Caki2 (cell line): ENCODE data around the gene PRDM11. TPM values are rescaled to one million over a fixed set of nuclear protein-coding genes. Genes with fewer than 3 reads are reported as not detected.

Source experiments
- DNase-seq: peaks from one replicate; pipeline ENCODE4 v3.0.0-alpha.2; 2015; ENCODE audit warnings: low read depth
- in situ Hi-C: cut with HindIII; loops from 2 replicates; pipeline ENCODE4 v1.10.0; 2016; ENCODE audit warnings: low sequenced_read_pairs, low pct_unique_long_range_greater_than_20kb, mixed read lengths
- total RNA-seq: library from RNA; depleted of rRNA; stranded (reverse); fragments of >200 nt; shearing (Covaris generic); gene quantifications from 2 replicates; pipeline ENCODE4 v1.2.3, GENCODE V29; 2014; ENCODE audit warnings: low replicate concordance

PRDM11 gene
- total RNA-seq, 1 experiment from 2014 or later: 6.0 TPM

DNA sequence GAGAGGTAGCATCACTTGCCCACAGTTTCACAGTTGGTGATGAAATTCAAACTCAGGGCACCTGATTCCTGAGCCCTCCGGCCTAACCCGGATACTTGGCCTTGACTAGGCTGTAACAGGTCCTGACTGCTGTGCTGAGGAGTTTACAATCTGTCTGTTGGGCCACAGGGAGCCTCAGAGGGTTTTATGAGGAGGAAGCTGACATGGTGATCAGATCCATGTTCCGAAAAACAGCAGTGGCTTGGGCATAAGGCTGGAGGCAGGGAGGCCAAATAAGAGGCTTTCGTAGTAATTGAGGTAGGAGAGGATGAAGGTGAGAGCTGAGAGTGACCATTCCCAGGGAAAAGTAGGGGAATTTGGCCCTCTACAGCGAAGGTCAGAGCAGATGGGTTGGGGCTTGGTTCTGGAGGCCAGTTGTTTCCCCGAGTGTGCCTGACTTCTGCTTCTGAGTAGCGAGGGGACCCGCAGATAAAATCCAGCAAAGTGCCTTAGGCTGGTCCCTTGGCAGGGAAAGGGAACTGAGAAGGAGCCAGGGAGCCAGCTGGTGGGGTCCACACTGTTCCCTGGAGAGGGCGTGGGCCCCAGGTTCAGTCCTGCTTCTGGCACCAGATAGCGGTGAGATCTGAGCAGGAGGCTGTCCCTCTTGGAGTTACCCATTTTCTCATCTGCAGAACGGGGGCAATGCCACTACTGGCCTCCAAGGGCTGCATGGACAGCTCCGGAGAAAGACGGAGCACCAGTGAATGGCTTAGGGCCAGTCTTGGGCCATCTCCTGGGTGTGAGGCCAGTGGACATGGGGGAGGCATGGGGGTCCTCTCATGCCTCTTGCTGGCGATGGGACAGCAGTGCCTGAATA is 6.5 kb downstream of the PRDM11 start:
- in situ Hi-C loops: no loop called here
- no peak for DNase-seq

DNA sequence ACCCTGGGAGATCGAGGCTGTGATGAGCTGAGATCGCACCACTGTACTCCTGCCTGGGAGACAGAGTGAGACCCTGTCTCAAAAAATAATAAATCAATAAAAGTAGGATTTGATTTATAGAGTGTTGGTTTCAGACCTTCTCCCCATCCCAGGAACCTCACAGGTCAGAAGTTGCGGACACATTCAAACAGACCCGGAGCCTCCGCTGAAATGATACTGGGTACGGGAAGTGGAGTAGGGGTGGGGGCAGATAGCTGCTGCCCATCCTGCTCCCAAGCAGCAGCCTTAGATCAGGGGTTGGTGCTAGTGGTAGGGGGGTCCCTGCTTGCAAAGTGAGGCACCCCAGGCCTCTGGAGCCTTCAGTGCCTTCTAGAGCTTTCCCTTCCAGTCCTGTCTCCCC is 7.8 kb downstream of the PRDM11 start:
- in situ Hi-C loops: no loop called here
- DNase-seq: no peak

DNA sequence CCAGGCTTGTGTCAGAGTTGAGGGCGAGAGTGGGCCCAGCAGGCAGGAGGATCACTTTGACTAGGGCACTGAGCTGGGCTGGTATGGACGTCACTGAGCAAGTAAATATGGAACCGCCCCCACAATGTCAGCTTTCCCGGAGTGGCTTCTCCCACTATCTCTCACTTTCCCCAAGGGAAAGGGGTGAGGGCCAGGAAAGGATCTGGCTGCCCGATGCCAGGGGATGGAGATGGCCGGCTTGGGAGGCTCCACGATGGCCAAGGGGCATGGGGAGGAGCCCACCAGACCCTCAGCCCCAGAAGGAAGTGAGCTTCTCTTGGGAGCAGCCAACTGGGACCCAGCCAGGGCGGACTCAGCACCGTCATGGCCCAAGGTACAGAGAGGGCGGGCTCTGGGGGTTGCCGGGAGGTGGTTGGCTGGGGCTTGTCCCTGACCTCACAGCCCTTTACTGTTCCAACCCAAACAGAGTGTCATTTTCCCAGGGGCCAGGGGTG is 8.7 kb downstream of the PRDM11 start:
- in situ Hi-C loops: no loop called here

DNA sequence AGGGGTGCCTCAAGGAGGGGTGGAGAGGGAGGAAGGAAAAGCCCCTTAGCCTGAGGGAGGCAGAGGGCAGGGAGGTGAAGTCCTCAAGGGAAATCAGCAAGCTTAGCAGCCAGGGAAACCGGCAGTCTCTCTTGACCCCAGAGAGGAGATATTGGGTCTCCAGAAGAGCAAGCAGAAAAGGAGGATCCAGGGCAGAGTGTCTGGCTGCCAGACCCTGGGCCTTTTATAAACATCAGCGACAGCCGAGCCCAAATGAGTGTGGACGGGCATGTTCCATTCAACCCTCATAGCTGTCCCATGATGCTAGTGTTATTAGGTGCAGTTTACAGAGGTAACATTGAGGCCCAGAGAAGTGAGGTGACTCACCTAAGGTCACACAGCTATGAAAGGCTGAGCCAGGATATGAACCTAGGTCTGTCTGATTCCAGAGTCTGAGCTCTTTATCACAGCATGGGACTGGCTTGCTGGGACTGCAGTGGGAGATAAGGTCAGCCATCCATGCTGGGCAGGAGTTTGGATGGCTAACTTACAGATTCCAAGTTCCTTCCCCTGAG is 9.3 kb downstream of the PRDM11 start:
- in situ Hi-C loops: no loop called here
- DNase-seq: no peak

More for the DNA sequence above, 8.7 kb downstream of the PRDM11 start:
- no peak for DNase-seq

DNA sequence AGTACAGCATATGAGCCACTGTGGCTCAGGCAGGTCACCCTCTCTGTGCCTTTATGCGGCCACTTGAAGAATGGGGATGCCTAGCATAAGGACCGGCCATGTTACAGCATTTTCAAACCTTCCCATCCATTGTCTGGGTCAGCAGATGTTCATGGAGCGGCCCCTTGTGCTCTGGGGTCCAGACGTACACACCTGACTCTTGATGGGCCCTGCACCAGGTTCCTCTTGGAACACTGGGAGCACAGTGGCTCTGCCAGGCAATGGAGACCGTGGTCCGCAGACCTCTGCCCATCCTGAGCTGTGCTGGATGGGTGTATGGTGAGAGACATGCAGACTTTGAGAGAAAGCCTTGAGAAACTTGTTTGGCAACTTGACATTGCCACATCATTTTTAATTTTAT is 9.8 kb downstream of the PRDM11 start:
- no peak for DNase-seq
- in situ Hi-C loops: no loop called here

DNA sequence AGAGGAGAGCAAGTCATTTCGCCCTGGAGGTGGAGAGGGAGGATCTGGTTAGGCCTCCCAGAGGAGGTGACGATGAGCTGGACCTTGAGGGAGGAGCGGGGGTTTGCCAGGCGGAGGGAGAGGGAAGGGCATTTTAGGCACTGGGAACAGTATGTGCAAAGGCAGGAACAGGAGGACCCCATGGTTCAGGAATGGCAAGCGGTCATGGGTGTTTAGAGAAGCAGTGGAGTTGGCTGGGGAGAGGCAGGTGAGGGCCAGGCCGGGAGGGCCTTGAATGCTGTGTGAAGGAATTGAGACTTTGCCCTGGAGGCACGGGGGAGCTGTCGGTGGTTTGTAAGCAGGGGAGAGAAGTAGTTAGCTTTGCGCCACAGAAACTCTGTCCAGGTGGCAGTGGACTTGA is 10.3 kb downstream of the PRDM11 start:
- in situ Hi-C loops: no loop called here
- DNase-seq: no peak

DNA sequence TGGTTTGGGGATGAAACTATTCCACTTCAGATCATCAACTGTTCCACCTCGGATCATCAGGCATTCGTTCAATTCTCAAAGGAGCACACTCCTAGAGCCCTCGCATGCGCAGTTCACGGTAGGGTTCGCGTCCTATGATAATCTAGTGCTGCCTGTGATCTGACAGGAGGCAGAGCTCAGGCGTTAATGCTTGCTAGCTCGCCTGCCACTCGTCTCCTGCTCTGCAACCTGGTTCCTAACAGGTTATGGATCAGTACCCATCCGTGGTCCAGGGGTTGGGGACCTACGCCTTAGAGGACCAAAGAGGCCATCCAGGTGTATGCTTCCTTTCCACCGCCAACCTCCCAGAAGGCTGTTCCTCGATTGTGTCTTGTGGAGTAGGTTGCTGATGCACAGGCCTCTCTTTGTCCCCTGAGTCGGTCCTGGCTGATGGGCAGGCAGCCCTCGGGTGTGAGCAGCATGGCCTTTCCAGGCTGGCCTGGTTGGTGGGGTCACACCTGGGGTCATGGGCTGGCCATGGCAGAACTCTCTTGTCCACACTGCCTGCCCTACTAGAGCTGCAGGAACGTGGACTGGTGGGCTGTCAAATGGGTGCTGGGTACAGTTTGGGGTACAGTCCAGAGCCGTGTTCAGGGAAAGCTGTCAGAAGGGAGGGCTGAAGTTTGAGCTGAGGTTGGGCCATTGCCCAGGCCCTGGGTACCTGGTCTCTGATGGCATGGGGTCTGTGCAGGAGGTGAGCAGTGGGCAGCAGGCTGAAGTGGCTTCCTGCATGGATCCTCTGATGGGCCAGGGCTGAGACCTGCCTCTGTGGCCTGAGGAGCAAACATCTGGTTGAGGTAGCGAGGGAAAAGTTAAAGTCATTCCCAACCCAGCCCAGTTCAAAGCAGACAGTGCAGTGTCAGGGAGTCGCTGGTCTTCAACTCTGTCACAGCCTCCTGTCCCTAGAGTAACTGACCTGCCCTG is 11.1 kb downstream of the PRDM11 start:
- in situ Hi-C loops: no loop called here

DNA sequence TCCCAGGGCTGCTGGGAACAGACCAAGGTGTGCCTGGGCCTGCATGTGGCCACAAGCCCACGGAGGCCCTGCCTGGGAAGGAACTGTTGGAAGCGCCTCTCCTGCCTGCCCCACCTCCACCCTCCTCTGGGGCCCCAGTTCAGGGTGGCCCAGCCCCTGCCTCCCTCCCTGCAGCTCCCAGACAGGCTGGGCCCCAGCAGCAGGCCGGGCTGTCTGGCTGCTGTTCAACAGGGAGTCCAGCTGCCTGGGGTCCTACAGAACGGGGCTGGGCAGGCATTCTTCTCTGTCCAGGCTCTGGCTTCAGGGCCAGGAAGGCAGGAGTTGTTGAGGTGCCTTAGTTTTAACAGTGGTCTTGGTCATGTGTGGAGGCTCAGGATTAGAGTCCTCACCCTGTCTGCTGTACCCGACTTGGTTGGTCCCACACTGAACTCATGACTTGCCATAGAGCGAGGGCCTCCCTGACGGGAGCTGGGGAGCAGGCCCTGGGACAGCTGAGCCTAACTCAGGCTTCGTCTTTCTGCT is 11.8 kb downstream of the PRDM11 start:
- no peak for DNase-seq
- in situ Hi-C loops: no loop called here

More for the DNA sequence above, 11.1 kb downstream of the PRDM11 start:
- no peak for DNase-seq

DNA sequence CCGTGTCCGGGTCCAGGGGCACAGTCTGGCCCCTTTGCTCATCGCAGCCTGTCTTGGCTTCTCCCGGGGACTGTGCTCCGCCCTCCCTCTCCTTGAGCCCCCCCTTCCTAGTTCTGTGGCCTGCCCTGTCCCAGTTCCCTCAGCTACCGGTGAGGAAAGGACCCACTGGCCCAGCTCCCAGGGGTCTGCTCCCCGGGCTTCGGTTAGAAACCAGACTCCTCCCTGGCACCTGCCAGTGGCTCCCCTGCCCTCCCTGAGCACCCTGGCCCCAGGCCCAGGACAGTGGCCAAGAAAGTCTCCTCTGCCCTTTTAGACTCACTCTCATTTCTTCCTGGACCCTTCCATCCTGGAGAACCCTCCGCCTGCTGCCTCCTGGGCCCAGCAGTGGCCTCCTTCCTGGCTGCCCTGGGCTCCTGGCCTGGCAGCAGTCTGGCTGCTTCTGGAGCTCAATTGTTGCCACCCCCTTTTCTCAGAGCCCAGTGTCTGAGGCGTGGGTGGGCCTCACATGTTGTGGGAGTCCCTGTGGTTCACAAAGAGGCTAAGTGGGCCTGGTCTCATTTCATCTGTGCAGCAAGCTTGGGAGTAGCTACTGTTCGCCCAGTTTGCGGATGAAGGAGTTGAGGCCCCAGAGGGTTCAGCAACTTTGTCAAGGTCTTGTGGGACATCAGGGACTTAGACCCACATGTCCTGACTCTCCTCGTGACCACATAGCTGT is 12.6 kb downstream of the PRDM11 start:
- no peak for DNase-seq
- in situ Hi-C loops: no loop called here

DNA sequence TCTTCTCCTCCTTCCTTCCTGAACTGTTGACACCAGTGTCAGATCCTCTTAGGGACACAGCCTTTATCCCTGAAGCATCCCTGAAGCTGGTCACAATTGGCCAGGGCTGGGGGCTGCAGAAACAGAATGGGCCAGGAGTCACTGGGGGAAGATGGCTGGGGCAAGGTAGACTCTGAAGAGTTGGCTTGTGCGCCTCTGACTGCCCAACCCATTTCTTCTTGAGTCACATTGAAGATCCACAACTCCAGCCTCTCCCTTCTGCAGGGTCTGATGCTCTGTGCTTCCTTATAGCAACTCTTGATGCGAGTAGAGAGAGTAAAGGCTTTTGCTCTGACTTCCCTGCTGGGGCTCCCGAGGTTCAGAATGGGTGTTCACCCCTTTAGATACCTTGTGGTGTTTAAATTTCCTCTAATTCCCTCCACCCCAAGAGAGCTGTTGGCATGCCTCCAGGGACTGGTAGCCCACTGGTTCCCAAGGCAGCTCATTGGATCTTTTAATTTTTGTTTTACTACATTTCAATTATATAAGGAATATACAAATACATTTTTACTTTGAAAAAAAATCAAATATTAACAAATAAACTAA is 13.4 kb downstream of the PRDM11 start:
- in situ Hi-C loops: no loop called here
- no peak for DNase-seq

DNA sequence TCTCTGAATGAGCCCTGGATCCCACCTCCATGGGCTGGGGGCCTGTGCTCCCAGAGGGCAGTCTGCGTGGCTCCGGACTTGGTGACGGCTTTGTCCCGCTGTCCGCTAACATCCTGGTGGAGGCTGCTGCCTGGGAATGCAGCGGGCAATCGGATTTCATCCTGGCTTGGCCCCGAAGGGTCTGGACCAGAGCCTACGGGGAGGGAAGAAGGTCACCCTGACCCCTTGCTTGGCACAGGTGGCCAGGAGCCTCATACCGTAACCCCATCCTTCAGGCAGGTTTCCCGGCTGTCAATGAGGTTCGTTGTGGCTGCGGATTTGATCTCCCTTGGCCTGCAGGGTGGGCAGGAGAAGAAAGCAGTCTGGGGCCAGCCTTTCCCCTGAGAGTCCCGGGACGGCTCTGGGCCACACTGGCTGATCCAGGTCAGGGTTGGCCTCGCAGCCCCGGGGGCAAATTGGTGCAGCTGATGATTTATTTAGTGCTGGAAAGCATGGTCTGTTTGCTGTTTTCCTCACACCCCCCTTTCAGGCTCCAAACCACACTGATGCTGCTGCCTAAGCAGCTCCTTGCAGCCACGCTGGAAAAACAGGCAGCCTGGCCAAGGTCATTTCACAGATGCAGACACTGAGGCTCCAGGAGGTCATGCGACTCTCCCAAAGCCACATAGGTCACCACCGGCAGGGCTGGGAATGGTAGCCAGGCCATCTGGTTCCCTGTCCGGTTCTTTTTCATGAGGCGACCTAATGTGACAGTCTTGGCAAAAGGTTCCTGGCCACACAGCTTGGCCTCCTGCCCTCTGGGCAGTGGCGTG is 15.0 kb downstream of the PRDM11 start:
- in situ Hi-C loops: no loop called here
- no peak for DNase-seq

DNA sequence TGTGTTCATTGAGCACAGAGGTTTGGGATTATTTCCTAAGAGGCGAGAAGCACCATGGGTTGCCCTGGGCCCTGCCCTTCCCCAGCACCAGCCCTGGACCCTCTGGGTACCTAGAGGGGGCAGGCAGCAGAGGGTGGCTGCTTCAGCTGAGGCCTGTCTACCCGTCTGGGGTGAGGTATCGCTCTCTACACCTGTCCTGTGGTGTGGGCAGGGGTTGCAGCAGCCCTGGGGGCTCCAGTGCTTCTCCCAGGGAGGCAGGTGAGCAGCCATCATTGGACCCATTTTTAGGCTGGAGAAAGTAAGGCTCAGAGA is 15.6 kb downstream of the PRDM11 start:
- DNase-seq: no peak
- in situ Hi-C loops: no loop called here

DNA sequence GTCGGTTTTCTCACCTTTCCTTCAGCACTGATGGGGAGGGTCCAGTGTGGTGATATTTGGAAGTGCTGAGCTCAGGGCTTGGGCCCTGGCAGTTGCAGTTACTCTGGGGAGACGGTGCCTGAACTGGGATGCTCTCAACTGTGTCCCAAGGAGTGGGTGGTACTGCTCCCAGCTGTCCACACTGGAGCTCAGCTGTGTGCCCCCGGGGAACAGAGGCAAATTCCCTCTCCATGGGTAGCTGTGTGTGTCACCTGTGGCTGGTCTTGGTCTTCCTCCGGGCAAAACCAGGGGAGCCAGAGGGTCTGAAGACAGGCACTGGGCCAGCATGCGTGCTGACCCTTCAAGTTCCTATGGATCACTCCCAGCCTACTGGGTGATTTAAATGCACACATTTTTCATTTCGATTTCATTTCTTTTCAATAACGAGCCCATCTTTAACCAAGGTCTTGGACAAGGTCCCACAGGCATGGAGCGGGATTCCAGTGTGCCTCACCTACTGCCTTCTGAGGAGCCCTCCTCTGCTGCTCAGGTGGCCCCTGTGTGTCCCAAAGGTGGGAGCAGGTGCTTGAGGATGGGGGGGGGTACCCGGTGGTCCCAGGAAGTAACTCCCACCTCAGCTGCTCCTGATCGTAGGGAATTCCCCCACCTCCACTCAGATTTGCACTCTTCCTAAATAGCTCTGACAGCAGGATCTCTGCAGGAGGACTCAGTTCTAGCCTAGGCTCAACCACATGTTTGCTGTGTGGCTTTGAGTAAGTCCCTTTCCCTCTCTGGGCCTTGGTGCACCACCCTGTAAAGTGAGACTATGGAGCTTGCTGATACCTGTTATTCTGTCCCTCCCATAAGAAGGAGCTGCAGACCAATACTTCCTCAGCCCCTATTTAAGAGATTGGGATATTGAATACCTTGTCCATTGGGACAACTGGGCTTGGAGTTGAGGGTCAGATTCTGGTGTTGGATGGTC is 16.8 kb downstream of the PRDM11 start:
- no peak for DNase-seq

DNA sequence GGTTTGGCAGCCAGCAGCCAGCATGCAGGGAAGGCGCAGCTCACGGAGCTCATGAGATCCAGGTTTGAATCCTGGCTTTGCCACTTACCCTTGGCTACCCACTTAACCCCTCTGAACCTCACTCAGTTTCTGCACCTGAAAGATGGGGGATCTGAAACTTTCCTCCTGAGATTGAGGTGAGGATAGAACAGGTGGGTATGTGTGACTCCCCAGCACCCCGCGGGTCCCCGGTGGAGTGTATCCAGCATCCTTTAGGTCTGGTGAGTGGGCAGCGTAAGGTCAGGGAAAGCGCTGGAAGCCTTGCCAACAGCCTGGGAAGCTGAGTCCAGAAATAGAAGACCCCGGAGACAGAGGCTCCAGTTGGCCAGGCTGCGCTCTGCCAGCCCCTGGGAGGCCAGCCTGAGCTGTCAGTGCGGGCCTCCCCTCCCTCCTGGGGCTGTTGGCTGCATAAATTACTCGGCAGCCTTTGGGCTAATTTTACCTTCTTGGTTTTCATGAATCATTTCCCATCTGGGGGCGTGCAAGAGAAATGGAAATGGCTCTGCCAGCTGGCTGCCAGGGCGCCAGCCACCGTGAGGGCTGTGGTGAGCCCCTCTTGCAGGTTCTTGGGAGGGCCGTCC is 17.6 kb downstream of the PRDM11 start:
- in situ Hi-C loops: no loop called here
- DNase-seq: no peak

More for the DNA sequence above, 16.8 kb downstream of the PRDM11 start:
- in situ Hi-C loops: no loop called here

DNA sequence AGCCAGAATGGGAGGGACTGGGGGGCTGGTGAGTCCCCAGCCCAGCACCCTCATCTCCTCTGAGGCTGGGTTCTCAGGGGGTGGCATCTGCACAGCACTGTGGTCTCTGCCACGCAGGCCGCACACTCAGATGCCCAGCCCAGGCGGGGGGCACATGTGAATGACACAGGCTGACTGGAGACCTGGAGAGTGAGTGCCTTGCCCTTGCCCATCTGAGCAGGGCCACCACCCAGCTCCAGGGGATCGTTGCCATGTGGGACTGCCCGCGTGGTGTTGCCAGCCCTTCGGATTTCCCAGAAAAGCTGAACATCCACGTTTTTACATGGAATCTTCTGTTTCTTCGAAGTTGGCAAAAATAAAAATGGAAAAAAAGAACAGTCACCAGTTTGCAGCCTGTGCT is 18.9 kb downstream of the PRDM11 start:
- DNase-seq: no peak
- in situ Hi-C loops: no loop called here
